Stimulated activated CD8-positive, alpha-beta memory T cell treated with anti-CD3 and anti-CD28 coated beads, Interleukin-12 subunit alpha, Interleukin-12 subunit beta, amount 100 ng/mL, for 24 hours (primary cell): ENCODE measurements around the gene TBATA.

Experiments used
- DNase-seq: peaks from one replicate; pipeline ENCODE4 v3.0.0-alpha.2; 2020; ENCODE audit errors: extremely low read depth

Gene TBATA

GRCh38 chr10:70743879-70744278 lies 41.3 kb downstream of the TBATA start:
- no peak for DNase-seq

- no peak for DNase-seq
These were observed 41.8 kb downstream of the TBATA start for GRCh38 chr10:70743430-70743788.

- DNase-seq, result no peak
These were observed 42.4 kb downstream of the TBATA start for GRCh38 chr10:70742537-70743429.

GRCh38 chr10:70740406-70741288 lies 44.5 kb downstream of the TBATA start:
- no peak for DNase-seq

- no peak for DNase-seq
These were observed 46.4 kb downstream of the TBATA start for GRCh38 chr10:70738761-70739121.

- DNase-seq, result no peak
These were observed 47.0 kb downstream of the TBATA start for GRCh38 chr10:70738006-70738760.

GRCh38 chr10:70737250-70737649 lies 47.9 kb downstream of the TBATA start:
- DNase-seq, result no peak

GRCh38 chr10:70736525-70736924 lies 48.7 kb downstream of the TBATA start:
- no peak for DNase-seq

- DNase-seq, result no peak
These were observed 50.0 kb downstream of the TBATA start for GRCh38 chr10:70735161-70735560.

GRCh38 chr10:70733051-70733450 lies 52.1 kb downstream of the TBATA start:
- DNase-seq, result no peak

- DNase-seq, result no peak
These were observed 52.6 kb downstream of the TBATA start for GRCh38 chr10:70732569-70732968.

GRCh38 chr10:70730955-70731354 lies 54.2 kb downstream of the TBATA start:
- DNase-seq, result no peak

- DNase-seq, result no peak
These were observed 55.3 kb downstream of the TBATA start for GRCh38 chr10:70729763-70730357.

- no peak for DNase-seq
These were observed 56.8 kb downstream of the TBATA start for GRCh38 chr10:70728328-70728727.

GRCh38 chr10:70726909-70727495 lies 58.2 kb downstream of the TBATA start:
- DNase-seq, result no peak

GRCh38 chr10:70723771-70724170 lies 61.4 kb downstream of the TBATA start:
- no peak for DNase-seq

- DNase-seq, result no peak
These were observed 62.3 kb downstream of the TBATA start for GRCh38 chr10:70722820-70723424.
